Articular chondrocyte of knee joint (primary cell): ENCODE results near the gene E2F4. TPM values are rescaled to one million over a fixed set of nuclear protein-coding genes. Genes with fewer than 3 reads are reported as not detected.
A peak's percentile ranks its signal among the peaks of the same experiment; 100 is the strongest.

Experiments used
- small RNA-seq: library from RNA; depleted of rRNA; stranded (forward); fragments of <200 nt; gene quantifications from one replicate; pipeline ENCODE3, GENCODE V24; 2012
- total RNA-seq: library from RNA; depleted of rRNA; stranded (reverse); fragments of >200 nt; gene quantifications from 2 replicates; pipeline ENCODE4 v1.2.3, GENCODE V29; 2012

The E2F4 gene
- 38.9 and 43.9 TPM in 2 replicates for total RNA-seq

GRCh38 chr16:67191995-67192681 lies at the start of gene E2F4:
Gene E2F4, plus strand, starts transcription at chr16:67192155. Its CDS starts 73 bp downstream, at chr16:67192228.

GRCh38 chr16:67150833-67151396 lies 41.0 kb upstream of the E2F4 start, which contains the start of gene B3GNT9:
Gene B3GNT9, minus strand, starts transcription at chr16:67150998. Its CDS starts 513 bp downstream, at chr16:67150485.

GRCh38 chr16:67164599-67165061 lies 27.3 kb upstream of the E2F4 start, which contains the start of gene HSF4:
Gene HSF4, plus strand, starts transcription at chr16:67164745. Its CDS starts 67 bp downstream, at chr16:67164812.

GRCh38 chr16:67170168-67170948 lies 21.6 kb upstream of the E2F4 start, which contains the start of gene NOL3:
Gene NOL3, plus strand, starts transcription at chr16:67170538.

GRCh38 chr16:67183627-67184452 lies 8.1 kb upstream of the E2F4 start, which contains the start of gene MATCAP1:
Gene MATCAP1, minus strand, starts transcription at chr16:67183963. Its CDS starts 3,353 bp downstream, at chr16:67180610.

GRCh38 chr16:67190041-67190440 lies 1.9 kb upstream of the E2F4 start, which contains the start of gene EXOC3L1:
Gene EXOC3L1, minus strand, starts transcription at chr16:67190136. Its CDS starts 460 bp downstream, at chr16:67189676.

GRCh38 chr16:67199011-67199807 lies 7.3 kb downstream of the E2F4 start, which contains the start of gene ELMO3:
Gene ELMO3, plus strand, starts transcription at chr16:67199131. Its CDS starts 196 bp downstream, at chr16:67199327.

GRCh38 chr16:67226804-67227566 lies 35.0 kb downstream of the E2F4 start, which contains the start of gene TMEM208:
Gene TMEM208, plus strand, starts transcription at chr16:67227130. Its CDS starts 89 bp downstream, at chr16:67227219.

GRCh38 chr16:67247192-67248072 lies 55.5 kb downstream of the E2F4 start, which contains the start of gene FHOD1:
Gene FHOD1, minus strand, starts transcription at chr16:67247481. Its CDS starts 71 bp downstream, at chr16:67247410.

Small RNA genes lying within 50 kb of the gene (small RNA-seq; reads per million reads assigned to genes)
- gene MIR328, result 0.65 reads per million, percentile 22 among the genes with 10 or more reads in this experiment

Other genes with a start within 250 kb of the E2F4 start
- gene CES3, start 230.9 kb upstream of the E2F4 start, total RNA-seq, result 0.86 TPM in 1 of 2 replicates, not detected in the other
- gene CES4A, start 203.6 kb upstream of the E2F4 start, total RNA-seq, result 3.6 and 5.0 TPM in 2 replicates
- gene CBFB, start 163.0 kb upstream of the E2F4 start, total RNA-seq, result 95.6 and 99.8 TPM in 2 replicates
- gene PHAF1, start 82.2 kb upstream of the E2F4 start, total RNA-seq, result 19.1 and 20.8 TPM in 2 replicates
- gene B3GNT9, start 41.2 kb upstream of the E2F4 start, total RNA-seq, result 45.9 and 50.6 TPM in 2 replicates
- gene TRADD, start 32.2 kb upstream of the E2F4 start, total RNA-seq, result 12.2 and 13.5 TPM in 2 replicates
- gene FBXL8, start 32.2 kb upstream of the E2F4 start, total RNA-seq, result 11.2 and 12.7 TPM in 2 replicates
- gene HSF4, start 27.4 kb upstream of the E2F4 start, total RNA-seq, result 3.0 and 4.4 TPM in 2 replicates
- 14.6 and 14.9 TPM in 2 replicates for gene NOL3, start 21.6 kb upstream of the E2F4 start, total RNA-seq
- gene MATCAP1, start 8.2 kb upstream of the E2F4 start, total RNA-seq, result 3.7 and 4.2 TPM in 2 replicates
- not detected in 2 replicates for gene EXOC3L1, start 2.0 kb upstream of the E2F4 start, total RNA-seq
- gene ELMO3, start 7.0 kb downstream of the E2F4 start, total RNA-seq, result 0.11 and 0.13 TPM in 2 replicates
- gene TMEM208, start 35.0 kb downstream of the E2F4 start, total RNA-seq, result 28.1 and 35.4 TPM in 2 replicates
- 7.8 and 9.0 TPM in 2 replicates for gene FHOD1, start 55.3 kb downstream of the E2F4 start, total RNA-seq
- 0.86 and 1.0 TPM in 2 replicates for gene SLC9A5, start 56.8 kb downstream of the E2F4 start, total RNA-seq
- 18.0 and 19.1 TPM in 2 replicates for gene PLEKHG4, start 87.4 kb downstream of the E2F4 start, total RNA-seq
- gene KCTD19, start 134.6 kb downstream of the E2F4 start, total RNA-seq, result 0.11 TPM in 1 of 2 replicates, not detected in the other
- gene LRRC36, start 134.7 kb downstream of the E2F4 start, total RNA-seq, result 0.43 TPM in 1 of 2 replicates, not detected in the other
- 0.22 and 0.52 TPM in 2 replicates for gene TPPP3, start 201.3 kb downstream of the E2F4 start, total RNA-seq
- gene ZDHHC1, start 224.3 kb downstream of the E2F4 start, total RNA-seq, result 7.5 and 9.1 TPM in 2 replicates
- 0.11 TPM in 1 of 2 replicates, not detected in the other for gene HSD11B2, start 239.0 kb downstream of the E2F4 start, total RNA-seq